ENCODE results near the gene MRPS23. TPM values are rescaled to one million over a fixed set of nuclear protein-coding genes. Genes with fewer than 3 reads are reported as not detected.
A peak's percentile ranks its signal among the peaks of the same experiment; 100 is the strongest.

Gene MRPS23
- total RNA-seq, 1 donor from 2014 or later = 30.2 TPM

DNA sequence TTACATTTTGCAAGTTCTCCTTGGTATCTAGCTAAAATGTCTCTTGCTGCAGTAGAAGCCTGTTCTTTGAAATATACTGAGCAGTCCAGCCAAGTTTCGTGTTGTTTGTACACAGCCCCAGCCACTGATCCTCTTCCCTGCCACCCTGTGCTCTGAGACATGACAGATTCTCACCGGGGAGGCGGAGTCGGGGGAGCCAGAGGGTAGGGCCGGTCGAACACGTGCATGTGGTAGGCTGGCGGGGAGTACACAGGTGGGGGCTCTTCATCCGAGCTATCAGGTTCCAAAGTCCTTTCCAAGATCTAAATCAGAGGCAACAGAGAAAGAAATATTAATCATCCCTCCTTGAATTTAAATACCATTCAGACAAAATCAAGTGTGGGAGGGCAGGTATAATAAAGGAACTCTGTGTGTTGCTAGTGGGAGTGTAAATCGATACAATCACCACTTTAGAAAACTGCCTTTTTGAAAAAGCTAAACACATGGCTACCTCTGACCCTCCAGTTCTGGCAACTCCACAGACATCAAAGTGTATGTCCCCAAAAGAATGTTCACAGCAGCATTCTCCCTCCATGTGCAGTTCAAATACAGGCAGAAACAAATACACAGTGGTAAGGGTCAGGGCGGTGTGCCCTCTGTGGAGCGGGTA lies 29.7 kb upstream of the MRPS23 start:
- DNase-seq (ENCODE audit: low read depth in 2 of 2) = no peak

DNA sequence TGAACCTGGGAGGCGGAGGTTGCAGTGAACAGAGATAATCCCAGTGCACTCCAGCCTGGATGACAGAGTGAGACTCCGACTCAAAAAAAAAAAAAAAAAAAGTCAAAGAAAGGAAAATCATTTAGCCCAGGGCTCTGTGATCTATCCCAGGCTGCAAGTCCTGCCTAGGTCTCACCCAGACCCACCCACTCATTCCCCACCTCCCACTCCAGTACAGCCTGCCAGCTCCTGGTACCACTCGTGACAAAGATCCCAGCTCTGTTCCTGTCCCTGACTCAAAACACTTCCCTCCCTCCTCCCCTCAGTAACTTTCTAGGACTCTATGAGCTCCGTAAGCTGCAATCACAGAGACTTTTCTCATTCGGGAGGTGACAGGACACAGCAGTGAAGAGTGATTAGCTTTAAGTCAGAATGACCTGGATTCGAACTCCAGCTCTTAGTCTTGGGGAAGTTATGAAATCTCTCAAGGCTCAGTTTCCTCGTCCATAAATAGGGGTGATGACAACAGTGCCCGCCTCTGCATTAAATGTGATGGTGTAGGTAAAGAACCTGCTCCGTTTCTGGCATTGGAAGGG lies 28.0 kb upstream of the MRPS23 start:
- DNase-seq (ENCODE audit: low read depth in 2 of 2) = peak in 1 of 2 donors; percentile 39

DNA sequence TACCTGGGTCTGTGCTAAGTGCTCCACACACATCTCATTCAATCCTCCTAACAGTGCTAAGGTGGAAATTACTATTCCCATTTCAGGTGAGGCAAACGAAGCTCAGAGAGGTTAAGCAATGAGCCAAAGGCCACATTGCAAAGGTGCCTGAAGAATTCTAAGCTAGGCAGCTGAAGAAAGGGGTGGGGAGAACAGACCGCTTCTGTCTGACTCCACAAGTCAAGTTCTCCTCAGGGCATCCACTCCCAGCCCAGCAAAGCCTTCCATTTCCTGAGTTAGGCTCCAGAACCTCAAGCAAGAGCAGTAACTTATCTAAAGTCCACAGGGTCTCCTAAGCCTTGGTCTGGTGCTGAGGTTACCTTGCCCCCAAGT lies 27.0 kb upstream of the MRPS23 start:
- DNase-seq (ENCODE audit: low read depth in 2 of 2) = no peak

DNA sequence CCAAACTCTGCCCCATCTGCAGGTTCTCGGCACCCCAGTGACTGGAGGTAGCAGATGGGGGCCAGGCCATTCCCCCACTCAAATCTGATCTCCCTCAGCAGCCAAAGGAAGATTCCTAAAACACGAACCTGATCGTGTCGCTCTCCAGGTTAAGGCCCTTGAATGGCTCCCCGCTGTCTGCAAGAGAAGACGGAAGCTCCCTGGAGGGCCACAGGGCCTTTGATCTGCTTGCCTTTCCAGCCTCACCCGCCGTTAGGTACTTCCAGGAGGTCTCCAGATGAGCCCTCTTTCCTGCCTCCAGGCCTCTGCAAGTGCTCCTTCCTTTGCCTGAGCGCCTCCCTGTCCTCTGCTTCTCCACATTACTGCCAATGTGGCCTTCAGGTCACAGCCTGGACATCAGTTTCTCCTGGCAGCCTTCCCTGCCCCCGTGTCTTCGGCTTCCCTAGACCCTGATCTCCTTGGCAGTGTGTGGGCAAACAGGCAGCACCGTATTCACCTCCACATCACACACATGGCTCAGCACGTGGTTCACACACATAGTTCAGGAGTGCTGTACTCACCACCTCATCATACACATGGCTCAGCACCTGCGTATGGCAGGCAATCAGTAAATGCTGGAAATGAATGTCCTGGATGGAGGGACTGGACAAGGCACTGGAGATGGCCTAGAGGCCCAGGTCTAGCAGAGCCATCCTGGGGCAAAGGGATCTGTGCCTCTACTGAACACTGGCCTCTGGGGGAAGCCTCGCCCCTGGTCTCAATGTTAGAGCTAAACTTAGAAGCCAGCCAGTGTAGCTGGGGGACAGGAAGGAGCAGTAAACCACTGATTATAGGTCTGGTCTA lies 26.4 kb upstream of the MRPS23 start:
- no peak for DNase-seq (ENCODE audit: low read depth in 2 of 2)

DNA sequence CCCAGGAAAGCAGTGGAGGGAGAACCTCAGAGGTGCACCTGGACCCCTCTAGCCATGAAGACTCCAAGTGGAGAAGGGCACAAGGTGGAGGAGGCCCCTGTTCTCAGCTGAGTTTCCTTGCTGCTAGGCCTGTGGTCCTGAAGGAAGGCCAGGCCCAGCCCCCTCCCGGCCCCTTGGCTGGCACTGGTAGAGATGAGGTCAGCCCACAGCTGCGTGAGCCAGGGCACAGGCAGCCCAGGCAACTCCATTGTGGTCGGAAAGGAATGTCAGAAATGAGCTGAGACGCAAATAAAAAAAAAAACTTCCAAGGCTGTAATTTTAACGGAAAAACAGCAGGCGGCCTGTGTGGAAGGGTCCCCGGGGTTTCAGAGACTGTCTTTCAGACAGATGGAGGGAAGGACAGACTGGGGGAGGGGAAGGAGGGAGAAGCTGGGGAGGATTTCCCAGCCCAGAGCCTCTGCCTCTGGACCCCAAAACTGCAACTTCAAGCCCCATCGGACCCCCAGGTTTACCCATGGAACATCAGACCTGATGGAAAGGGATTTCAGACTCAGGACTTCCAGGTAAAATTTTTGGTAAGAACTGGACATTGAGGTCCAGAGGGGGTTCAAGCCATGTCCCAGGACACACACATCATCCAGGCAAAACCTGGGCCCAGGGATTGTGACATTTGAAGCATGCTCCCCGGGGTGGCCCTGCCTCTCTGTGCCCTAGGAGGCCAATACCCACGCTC lies 25.6 kb upstream of the MRPS23 start:
- peak; percentile 47 to 95 for DNase-seq (ENCODE audit: low read depth in 2 of 2)

DNA sequence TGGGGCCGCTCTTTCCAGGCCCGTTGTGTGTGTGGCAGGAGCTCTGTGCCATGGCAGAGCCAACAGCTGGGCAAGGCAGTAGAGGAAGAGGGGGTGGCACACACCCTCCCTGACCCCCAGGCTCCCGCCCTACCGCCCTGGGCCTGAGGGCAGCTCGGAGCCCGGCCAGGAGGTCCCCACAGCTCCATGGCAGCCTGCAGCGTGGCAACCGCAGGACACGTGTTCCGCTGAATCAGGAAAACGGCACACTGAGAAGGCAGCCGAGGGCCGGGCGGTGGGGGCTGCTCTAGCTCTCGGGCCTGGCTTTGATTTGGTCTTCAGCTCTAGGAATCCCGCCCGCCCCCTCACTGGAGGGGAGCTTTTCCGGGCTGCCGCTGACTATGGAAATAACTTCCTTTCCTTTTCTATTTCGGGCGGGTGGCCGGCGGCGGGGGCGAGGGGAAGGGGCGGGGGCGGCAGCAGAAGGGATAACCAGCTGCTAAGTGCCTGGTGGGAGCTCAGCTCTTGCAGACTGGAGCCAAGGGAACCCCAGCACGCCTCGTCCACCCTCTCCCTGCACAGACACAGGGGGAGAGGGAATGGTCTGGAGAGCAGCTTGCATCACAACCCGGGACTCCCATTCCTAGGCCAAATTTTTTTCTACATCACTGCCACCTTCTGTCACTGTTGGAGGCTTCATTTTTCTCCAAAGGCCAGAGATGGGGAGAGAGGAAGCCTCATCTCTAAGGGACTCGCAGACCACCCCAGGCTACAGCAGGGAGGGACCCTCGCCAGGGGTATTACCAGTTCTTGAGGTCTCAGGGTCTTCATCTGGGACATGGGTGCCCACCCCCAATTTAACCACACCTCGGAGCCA lies 24.8 kb upstream of the MRPS23 start:
- peak; percentile 46 to 94 for DNase-seq (ENCODE audit: low read depth in 2 of 2)

DNA sequence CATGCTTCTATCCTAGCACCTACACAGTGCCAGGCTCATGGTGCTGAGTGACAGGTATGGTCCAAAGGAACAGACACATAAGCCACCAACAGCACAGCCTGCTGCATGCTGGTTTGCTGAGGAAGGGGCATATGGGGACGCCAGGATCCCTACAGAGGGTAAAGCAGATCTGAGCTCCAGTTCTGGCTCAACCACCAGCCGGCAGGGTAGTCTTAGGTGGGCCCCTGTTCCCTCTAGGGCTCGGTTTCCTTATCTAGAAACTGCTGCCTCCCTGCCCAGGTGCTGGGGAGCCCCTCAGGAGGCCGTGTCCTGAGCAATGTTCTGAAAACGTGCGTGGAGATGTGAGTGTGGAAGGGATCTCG lies 24.2 kb upstream of the MRPS23 start:
- no peak for DNase-seq (ENCODE audit: low read depth in 2 of 2)

DNA sequence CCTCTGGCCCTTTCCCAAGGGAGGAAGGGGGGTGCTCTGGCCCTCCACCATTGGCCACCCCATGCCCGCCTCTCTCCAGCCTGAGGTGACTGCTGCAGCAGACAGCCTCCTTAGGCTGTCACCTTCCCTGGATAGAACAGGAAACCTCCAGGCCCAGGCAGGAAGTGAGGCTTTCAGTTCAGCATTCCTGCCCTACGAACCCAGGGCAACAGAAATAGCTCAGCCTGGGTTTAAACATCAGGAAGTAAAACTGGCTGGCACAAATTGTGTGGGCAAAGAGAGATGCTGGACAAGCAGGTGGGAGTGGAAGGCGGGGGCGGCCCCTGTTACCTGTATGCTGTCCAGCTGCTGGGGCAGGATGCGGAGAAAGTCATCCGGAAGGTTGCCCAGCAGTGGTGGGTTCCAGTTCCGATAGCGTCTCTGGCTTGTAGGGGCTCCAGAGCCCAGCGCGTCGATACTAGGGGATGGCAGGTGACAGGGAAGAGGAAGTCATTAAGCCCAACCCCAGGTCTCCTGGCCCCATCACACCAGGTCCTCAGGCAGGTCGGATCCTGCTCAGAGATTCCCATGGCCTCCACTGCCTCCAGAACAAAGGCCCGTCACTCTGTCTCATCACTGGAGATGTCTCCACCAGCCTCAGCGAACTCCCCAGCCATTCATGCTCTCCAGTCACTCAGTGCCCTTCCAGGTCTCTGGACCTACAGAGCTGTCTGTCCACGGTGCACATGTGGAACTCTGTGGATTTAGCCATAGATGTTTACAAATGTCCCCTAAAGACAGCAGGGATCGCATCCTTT lies 23.6 kb upstream of the MRPS23 start:
- peak in 1 of 2 donors; percentile 63 for DNase-seq (ENCODE audit: low read depth in 2 of 2)

DNA sequence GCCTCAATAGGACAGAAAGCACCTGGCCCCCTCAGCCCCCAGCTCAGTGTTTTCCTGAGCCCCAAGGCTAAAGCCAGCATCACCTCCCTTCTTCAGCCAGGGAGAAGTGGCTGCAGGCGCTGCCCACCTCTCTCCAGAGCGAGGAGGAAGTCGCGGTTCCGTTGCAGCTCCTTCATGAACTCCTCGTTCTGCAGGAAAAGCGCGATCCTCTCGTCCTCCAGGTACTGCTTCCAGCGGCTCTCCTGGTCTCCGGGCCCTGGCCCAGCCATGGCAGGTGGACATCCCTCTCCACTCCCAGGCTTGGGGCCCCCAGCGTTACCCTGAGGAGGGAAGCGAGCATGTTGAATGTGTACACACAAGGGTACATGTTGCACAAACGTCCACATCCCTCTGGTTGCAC lies 22.7 kb upstream of the MRPS23 start:
- no peak for DNase-seq (ENCODE audit: low read depth in 2 of 2)

DNA sequence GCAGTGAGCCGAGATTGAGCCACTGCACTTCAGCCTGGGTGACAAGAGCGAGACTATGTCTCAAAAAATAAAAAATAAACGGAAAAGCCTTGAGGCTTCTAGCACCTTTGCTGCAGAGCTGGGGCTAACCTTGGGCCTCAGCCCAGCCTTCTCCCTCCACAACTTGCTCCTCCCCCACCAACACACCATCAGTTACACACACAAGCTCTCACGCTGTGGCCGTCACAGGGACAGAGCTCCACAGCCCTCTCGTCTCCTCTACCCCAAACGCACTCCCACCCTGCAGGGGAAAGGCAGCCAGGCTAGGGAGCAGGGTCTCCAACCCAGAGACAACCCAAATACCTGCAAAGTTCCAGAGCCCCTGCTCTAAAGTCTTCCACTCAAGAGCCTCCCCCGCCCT lies 22.0 kb upstream of the MRPS23 start:
- DNase-seq (ENCODE audit: low read depth in 2 of 2) = no peak

DNA sequence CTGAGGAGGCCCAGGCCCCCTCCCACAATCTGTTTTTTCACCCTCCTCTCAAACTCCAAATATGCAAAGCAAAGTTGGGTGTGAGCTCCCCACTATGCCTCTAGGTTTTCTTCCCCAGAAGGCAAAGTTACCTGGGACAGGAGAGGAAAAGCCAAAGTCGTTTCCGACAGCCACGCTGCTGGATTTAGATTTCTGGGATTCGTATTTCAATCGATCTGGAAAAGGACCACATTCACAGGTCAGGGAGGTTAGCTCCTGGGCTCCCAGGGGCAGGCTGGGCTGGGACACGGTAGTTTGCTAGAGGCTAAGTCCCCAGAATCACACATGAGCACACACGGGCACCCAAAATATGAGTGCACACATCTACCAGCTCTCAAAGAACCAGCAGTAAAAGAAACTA lies 21.3 kb upstream of the MRPS23 start:
- DNase-seq (ENCODE audit: low read depth in 2 of 2) = no peak

DNA sequence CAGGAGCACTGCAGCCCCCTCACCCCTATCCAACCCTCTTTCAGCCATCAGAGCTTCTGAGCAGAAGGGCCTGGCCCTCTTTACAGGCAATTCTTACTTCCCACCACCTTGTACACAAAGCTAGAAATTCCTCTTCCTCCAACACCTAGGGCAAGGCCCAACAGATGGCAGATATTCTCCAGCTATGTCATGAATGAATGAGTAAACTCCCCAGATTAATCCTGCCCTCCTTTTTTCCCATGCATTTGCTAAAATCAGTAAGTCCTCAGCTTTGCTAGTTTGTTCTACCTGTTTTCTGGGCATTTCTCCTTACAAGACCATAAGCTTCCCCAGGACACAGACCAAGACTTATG lies 20.4 kb upstream of the MRPS23 start:
- no peak for DNase-seq (ENCODE audit: low read depth in 2 of 2)

DNA sequence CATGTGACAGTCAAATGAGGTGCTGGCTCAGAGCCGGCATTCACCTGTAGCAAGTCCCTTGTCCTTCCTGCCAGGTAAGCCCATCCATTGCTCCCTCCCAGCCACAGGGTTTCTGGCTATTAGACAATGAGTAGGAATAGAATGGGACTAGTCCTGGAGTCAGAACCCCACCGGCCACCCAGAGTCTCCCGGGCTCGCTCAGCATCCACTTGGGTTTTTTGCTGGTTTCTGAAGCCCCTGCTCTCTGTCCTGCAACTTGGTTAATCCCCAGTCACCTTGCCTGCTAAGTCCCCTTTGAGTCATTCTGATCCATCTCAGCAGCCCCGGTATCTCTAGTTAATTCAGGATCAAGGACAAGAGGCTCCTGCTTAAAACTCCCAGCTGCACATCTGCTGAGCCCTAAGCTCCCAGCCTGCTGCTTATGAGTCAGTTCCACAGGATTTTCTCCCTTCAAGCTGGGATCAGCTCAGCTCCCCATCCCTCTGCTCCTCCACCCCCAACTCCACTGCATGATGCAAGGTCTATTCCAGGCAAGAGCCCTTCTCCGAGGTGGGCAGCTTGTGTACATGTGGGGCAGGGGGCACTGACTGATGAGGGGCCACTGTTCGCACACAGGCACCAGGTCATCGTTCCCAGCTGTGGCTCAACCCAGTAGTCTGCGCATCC lies 19.9 kb upstream of the MRPS23 start:
- no peak for DNase-seq (ENCODE audit: low read depth in 2 of 2)

DNA sequence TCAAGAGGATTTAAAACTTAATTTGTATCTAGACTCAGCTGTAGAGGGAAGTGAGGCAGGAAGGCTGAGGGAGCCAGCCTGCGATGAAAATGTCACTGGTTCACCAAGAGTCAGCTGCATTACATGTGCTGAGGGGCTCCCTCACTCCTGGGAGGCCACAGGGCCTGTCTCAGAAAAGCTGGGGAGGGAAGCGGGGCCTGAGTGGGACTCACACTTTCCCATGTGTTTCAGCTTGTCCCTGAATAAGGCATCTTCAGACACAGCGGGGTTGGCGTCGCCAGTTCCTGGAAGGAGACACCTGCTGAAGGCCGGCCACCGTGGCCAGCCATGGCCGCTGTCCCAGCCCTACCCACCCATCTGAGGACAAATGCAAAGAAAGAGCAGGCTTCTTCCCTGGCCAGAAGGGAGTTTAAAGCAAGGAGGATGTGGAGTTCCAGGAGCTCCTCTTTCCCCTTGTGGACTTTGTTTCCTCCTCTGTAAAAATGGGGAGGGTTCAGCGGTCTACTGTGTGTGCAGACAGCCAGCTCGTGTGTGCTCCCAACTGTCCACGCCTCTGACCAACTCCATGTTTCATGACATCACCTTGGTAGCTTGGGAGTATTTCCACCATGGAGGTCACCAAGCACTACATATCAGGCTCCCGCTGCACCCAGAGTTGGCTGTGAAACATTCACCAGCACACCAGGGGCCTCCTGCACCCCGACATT lies 19.2 kb upstream of the MRPS23 start:
- DNase-seq (ENCODE audit: low read depth in 2 of 2) = no peak

DNA sequence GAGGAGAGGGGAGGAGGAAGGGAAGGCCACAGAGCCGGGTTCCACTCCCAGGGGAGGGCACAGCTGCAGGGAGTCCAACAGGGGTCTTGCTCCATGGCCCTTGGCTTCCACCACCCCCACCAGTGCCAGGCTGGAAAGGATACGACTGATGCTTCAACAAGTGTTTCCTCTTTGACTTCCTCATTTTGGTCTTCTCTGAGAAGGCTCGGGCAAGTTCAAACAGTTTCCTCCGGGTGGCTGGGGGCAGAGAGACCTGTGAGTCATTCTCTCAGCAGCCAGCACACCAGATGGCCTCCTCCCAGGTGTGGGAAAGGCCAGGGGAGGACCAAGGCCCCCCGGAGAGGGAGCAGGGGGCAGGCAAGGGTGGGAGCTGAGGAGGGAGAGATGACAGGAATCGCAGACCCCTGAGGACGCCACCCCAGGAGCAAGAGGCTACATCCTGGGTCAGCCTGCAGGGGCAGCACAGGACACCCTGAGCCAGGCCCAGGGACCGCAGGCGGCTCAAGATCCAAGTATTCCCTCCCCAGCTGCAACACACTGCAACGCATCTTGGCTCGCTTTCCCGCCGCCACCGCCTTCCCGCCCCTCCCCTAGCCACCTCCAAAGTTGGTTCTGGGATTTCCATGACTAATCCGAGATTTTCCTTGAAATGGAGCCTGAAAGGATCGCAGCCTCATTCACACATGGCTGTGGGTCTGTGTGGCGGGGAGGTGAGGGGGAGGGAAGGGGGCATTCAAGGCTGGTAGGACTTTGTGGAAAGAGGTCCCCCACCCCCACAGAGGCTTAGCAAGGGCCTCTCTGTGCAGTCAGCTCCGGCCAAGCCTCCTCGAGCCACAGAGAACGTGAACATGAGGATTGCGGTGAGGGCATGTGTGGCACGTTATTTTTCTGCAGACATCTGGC lies 18.4 kb upstream of the MRPS23 start:
- peak in 1 of 2 donors; percentile 88 for DNase-seq (ENCODE audit: low read depth in 2 of 2)

DNA sequence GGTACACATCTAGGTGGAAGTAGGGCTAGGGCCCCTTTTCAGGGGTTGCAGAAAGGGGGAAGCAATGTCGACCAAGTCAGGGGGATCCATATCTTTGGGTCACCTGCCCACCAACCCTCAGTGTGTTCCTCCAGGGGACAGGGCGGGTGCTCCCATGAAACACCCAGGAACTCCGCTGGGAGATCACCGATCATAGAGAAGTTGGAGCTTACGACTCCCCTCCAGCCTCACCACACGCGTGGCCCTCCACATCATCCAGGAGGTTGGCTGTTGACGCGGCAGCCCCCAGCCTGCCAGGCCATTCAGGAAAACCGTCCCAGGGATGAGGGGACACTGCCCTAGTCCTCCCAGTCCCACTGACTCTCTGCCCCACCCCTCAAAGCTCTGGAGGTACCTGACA lies 17.3 kb upstream of the MRPS23 start:
- no peak for DNase-seq (ENCODE audit: low read depth in 2 of 2)

DNA sequence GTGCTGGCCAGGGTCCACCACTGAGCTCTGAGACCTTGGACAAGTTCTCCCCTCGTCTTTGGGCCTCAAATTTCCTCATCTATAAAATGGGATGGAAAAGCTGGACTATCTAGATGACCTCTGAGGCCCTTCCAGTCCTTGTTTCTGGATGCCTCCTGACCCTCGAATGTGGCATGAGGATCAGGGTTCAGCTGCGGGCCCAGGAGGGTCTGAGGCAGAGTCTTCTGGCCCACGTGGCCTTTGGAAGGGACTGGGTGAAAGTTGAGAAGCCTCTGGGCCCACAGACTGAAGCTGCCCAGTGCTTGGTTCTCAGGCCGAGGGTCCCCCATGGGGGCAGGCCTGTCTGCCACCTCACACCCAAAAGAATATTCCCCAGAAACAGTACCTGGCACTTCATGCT lies 16.9 kb upstream of the MRPS23 start:
- DNase-seq (ENCODE audit: low read depth in 2 of 2) = no peak

DNA sequence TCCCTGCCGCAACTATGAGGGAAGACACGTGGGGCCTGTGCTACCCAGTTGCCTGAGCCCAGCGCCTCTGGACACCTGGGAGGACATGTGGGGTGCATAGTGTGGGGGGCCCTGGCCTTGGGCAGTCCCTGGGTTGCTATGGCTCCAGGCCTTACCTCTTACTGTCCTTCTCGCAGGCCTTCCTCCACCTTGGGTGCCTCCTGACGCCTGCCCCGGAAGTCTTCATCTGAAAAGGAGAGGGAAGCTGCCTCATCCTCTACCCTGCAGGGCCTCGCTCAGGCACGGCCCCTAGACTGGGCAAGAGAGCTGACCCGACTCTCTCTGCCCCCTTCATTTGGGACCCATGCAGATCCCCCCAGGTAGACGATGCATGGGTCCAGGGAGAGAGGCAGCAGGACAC lies 16.5 kb upstream of the MRPS23 start:
- DNase-seq (ENCODE audit: low read depth in 2 of 2) = no peak

Measured in dermis microvascular lymphatic vessel endothelial cell (primary cell).